ENCODE results near the gene TSC22D4. TPM values are rescaled to one million over a fixed set of nuclear protein-coding genes. Genes with fewer than 3 reads are reported as not detected.
A peak's percentile ranks its signal among the peaks of the same experiment; 100 is the strongest.

Gene TSC22D4
- total and polyA plus RNA-seq, 2 donors (not counting 3 experiments of a cell fraction or from before 2014, with no cell fraction given) = 40.1 to 84.4 TPM

- dilution Hi-C loops (cut with MboI; ENCODE audit: extremely low pct_ligation_motif_present, low sequenced_read_pairs) = no loop called here
- Histone ChIP-seq H3K36me3 (ENCODE audit: control insufficient read depth in 2 of 2, extremely low read depth in 1 of 2, insufficient read depth in 2 of 2, low read length in 2 of 2) (peaks cover 0 to 11% of the 10 kb centered on the region in 2 experiments), H3K9me3 (replicated peaks; ENCODE audit: control insufficient read depth, insufficient read depth, low read length) (no peaks in the 10 kb centered on the region), H4K20me1 (replicated peaks; ENCODE audit: control insufficient read depth, extremely low read depth, insufficient read depth, low read length) (no peaks in the 10 kb centered on the region), H3K4me1 (ENCODE audit: control insufficient read depth, extremely low read depth, insufficient read depth, low read length) (peaks cover 19% of the 10 kb centered on the region), H2AFZ (ENCODE audit: low read depth, low read length) (peak within 1 kb of the TSS; percentile 38), H3K9ac (replicated peaks; ENCODE audit: extremely low read depth, insufficient read depth, low read length) (peak within 1 kb of the TSS; percentile 92), H3K4me2 (ENCODE audit: insufficient read depth, low read length) (peak within 1 kb of the TSS; percentile 56), H3K79me2 (ENCODE audit: control insufficient read depth, insufficient read depth, low read length) (peaks cover 31% of the 10 kb centered on the region), H3K9me1 (replicated peaks; ENCODE audit: control insufficient read depth, extremely low read depth, insufficient read depth, low read length) (no peaks in the 10 kb centered on the region), H3K27me3 (ENCODE audit: control insufficient read depth in 2 of 2, insufficient read depth in 2 of 2, low read length in 2 of 2) (no peaks in the 10 kb centered on the region), H3K27ac (ENCODE audit: insufficient read depth, low read depth, low read length) (peak within 1 kb of the TSS; percentile 89), H3K4me3 (replicated peaks in 1 of 3; ENCODE audit: insufficient read depth in 1 of 3, low read depth in 1 of 3, low read length in 3 of 3) (peak within 1 kb of the TSS; percentile 55 to 80 (median 69))
- intact Hi-C loops (cut with micrococcal nuclease) = loop anchor here (1.0 to 2.0 kb wide), 2 partner anchors 8 to 50 kb away; partner anchors contain the start of genes PPP1R35 and TSC22D4
- peak; percentile 96 for DNase-seq (ENCODE audit: low read depth, low spot score)
- POLR2A ChIA-PET = interaction anchor here (0.6 to 3.1 kb wide), 25 partner anchors 8 to 302 kb away, joined by 3 to 59 read pairs (median 5); partner anchors contain the start of genes FBXO24, LRCH4, MBLAC1 and MOSPD3
- TF ChIP-seq MAX (IDR thresholded peaks at IDR 0.05; ENCODE audit: insufficient read depth, insufficient read length) (peak; percentile 95), FOS (IDR thresholded peaks at IDR 0.05; ENCODE audit: borderline replicate concordance, insufficient read depth, low read length) (no peak), POLR2AphosphoS5 (IDR thresholded peaks at IDR 0.05; ENCODE audit: insufficient read depth, low read depth, low read length) (peak; percentile 99), EZH2 (IDR thresholded peaks at IDR 0.05; ENCODE audit: borderline replicate concordance, low read depth, low read length, severe bottlenecking) (no peak), POLR2A (IDR thresholded peaks at IDR 0.05; ENCODE audit: low read depth, low read length) (peak; percentile 99), CTCF (IDR thresholded peaks at IDR 0.05; ENCODE audit: extremely low read depth in 1 of 2, insufficient read depth in 1 of 2, low read depth in 1 of 2, low read length in 2 of 2) (no peak), MYC (IDR thresholded peaks at IDR 0.05; ENCODE audit: low read depth, low read length) (no peak), JUN (IDR thresholded peaks at IDR 0.05; ENCODE audit: borderline replicate concordance, insufficient read depth, insufficient read length, low read depth) (no peak), GATA2 (IDR thresholded peaks at IDR 0.05; ENCODE audit: insufficient read depth, insufficient read length, low read depth, low read length) (no peak)
- TSS peak; percentile 83 for BruUV-seq (replicated peaks)
- CTCF ChIA-PET = interaction anchor here (0.6 to 2.1 kb wide), 6 partner anchors 10 to 55 kb away, joined by 3 to 10 read pairs (median 5); partner anchors contain the start of gene NYAP1
- FAIRE-seq = peak; percentile 98
Measured at GRCh38 chr7:100428199-100428966, 50.6 kb downstream of the TSC22D4 start, which contains the start of gene ZCWPW1. TSS of gene ZCWPW1 (minus strand) at chr7:100428703. CDS start at chr7:100420649, 8,054 bp downstream.
